IMR-90 (cell line): ENCODE results near the gene ANKRD40. TPM values are rescaled to one million over a fixed set of nuclear protein-coding genes. Genes with fewer than 3 reads are reported as not detected.

Source experiments
- ATAC-seq: fragments of 200-7000 bp; cut with Tn5 transposase; 2 replicates; pipeline ENCODE4 v1.9.1; 2020; ENCODE audit warnings: low read depth, mild to moderate bottlenecking, moderate library complexity
- BruUV-seq: library from RNA; stranded (reverse); fragments of 400-500 nt; replicated peaks from 2 replicates; lab custom pipeline; 2021; lab: Mats Ljungman, UMichigan
- CTCF ChIA-PET: fragments of 300-600 bp; formaldehyde crosslinking; extraction: SDS; loops from one replicate; lab custom pipeline; 2021; ENCODE audit warnings: antibody characterized with exemption; lab: Yijun Ruan, JAX
- POLR2A ChIA-PET: fragments of 300-600 bp; sonication (Branson Sonifier 250); formaldehyde crosslinking; loops from one replicate; lab custom pipeline; 2022; ENCODE audit warnings: antibody characterized with exemption; ENCODE audit not compliant: unreplicated experiment; lab: Charles Lee
- DNase-seq: peaks from one replicate; pipeline ENCODE4 v3.0.0; 2013
- H2AFZ ChIP-seq: replicated peaks from 2 replicates; pipeline ENCODE3; 2013; ENCODE audit warnings: low read length, mild to moderate bottlenecking; ENCODE audit not compliant: poor library complexity
- H2AK5ac ChIP-seq: 2 replicates; pipeline ENCODE4 v1.6.1; 2013; ENCODE audit warnings: low read depth, low read length, inconsistent platforms
- H2AK9ac ChIP-seq: replicated peaks from 2 replicates; pipeline ENCODE3; 2013; ENCODE audit warnings: mild to moderate bottlenecking, low read depth, low read length, moderate library complexity; ENCODE audit not compliant: poor library complexity
- H2BK120ac ChIP-seq: 2 replicates; pipeline ENCODE4 v1.6.1; 2013; ENCODE audit warnings: low read depth, low read length, inconsistent platforms
- H2BK15ac ChIP-seq: 3 replicates; pipeline ENCODE4 v1.6.1; 2013; ENCODE audit warnings: low read depth, low read length, inconsistent platforms
- H2BK20ac ChIP-seq: 2 replicates; pipeline ENCODE4 v1.6.1; 2013; ENCODE audit warnings: low read depth, mild to moderate bottlenecking, inconsistent platforms, low read length, moderate library complexity
- H2BK5ac ChIP-seq: 2 replicates; pipeline ENCODE4 v1.6.1; 2013; ENCODE audit warnings: mild to moderate bottlenecking, low read depth, low read length, inconsistent platforms; ENCODE audit not compliant: poor library complexity, severe bottlenecking
- H3K14ac ChIP-seq: replicated peaks from 2 replicates; pipeline ENCODE4 v1.6.1; 2013; ENCODE audit warnings: low read depth, low read length, inconsistent platforms
- H3K18ac ChIP-seq: 2 replicates; pipeline ENCODE4 v1.6.1; 2013; ENCODE audit warnings: low read depth, low read length, control low read depth
- H3K23ac ChIP-seq: 2 replicates; pipeline ENCODE4 v1.6.1; 2013; ENCODE audit warnings: low read depth, low read length, inconsistent platforms
- H3K27ac ChIP-seq: 2 replicates; pipeline ENCODE4 v1.5.1; 2013; ENCODE audit warnings: mild to moderate bottlenecking, control low read depth, low read length; ENCODE audit not compliant: insufficient read depth
- H3K27me3 ChIP-seq: 2 replicates; pipeline ENCODE4 v1.6.1; 2013; ENCODE audit warnings: low read length; ENCODE audit not compliant: control insufficient read depth, insufficient read depth
- H3K36me3 ChIP-seq: 2 replicates; pipeline ENCODE4 v1.6.1; 2013; ENCODE audit warnings: low read length, mixed read lengths; ENCODE audit not compliant: control insufficient read depth, insufficient read depth
- H3K4ac ChIP-seq: 2 replicates; pipeline ENCODE4 v1.6.1; 2013; ENCODE audit warnings: low read depth, low read length, inconsistent platforms
- H3K4me1 ChIP-seq: 2 replicates; pipeline ENCODE4 v1.6.1; 2013; ENCODE audit warnings: low read length, mixed read lengths; ENCODE audit not compliant: control insufficient read depth, insufficient read depth
- H3K4me2 ChIP-seq: 2 replicates; pipeline ENCODE4 v1.6.1; 2013; ENCODE audit warnings: low read depth, mild to moderate bottlenecking, control low read depth, low read length, moderate library complexity
- H3K4me3 ChIP-seq: 2 replicates; pipeline ENCODE4 v1.5.1; 2013; ENCODE audit warnings: low read depth, mild to moderate bottlenecking, control low read depth, low read length, moderate library complexity; ENCODE audit not compliant: insufficient read depth
- H3K56ac ChIP-seq: 2 replicates; pipeline ENCODE4 v1.6.1; 2013; ENCODE audit warnings: low read length, inconsistent platforms; ENCODE audit not compliant: insufficient read depth; ENCODE audit errors: extremely low read depth
- H3K79me1 ChIP-seq, 2 experiments: 2 replicates each; pipeline ENCODE4 v1.6.1; 2013; ENCODE audit warnings: low read length in 2 of 2, inconsistent platforms in 1 of 2, low read depth in 1 of 2
- H3K9ac ChIP-seq: 2 replicates; pipeline ENCODE4 v1.6.1; 2013; ENCODE audit warnings: low read depth, low read length, control low read depth
- H3K9me1 ChIP-seq: 2 replicates; pipeline ENCODE4 v1.6.1; 2013; ENCODE audit warnings: low read length, inconsistent platforms; ENCODE audit not compliant: insufficient read depth
- H3K9me3 ChIP-seq: 2 replicates; pipeline ENCODE4 v1.6.1; 2013; ENCODE audit warnings: low read length; ENCODE audit not compliant: control insufficient read depth, insufficient read depth
- H4K20me1 ChIP-seq: 2 replicates; pipeline ENCODE4 v1.6.1; 2013; ENCODE audit warnings: low read length, inconsistent platforms; ENCODE audit not compliant: insufficient read depth
- H4K5ac ChIP-seq: 2 replicates; pipeline ENCODE4 v1.6.1; 2013; ENCODE audit warnings: mild to moderate bottlenecking, low read depth, low read length, control low read depth
- H4K8ac ChIP-seq, 2 experiments: 2 replicates each; pipeline ENCODE4 v1.6.1; 2013; ENCODE audit warnings: low read depth in 2 of 2, low read length in 2 of 2, control low read depth in 1 of 2, inconsistent platforms in 1 of 2
- H4K91ac ChIP-seq: 2 replicates; pipeline ENCODE4 v1.6.1; 2013; ENCODE audit warnings: low read depth, low read length, inconsistent platforms; ENCODE audit not compliant: insufficient read depth
- BHLHE40 ChIP-seq: fragments of 150-350 bp; IDR thresholded peaks from 2 replicates; pipeline ENCODE4 v1.6.1; 2016; ENCODE audit warnings: mild to moderate bottlenecking, low read depth, low read length
- CEBPB ChIP-seq: IDR thresholded peaks from 2 replicates; pipeline ENCODE4 v1.6.1; 2012; ENCODE audit warnings: low read depth, low read length, improper control_type of control experiment
- CHD1 ChIP-seq: IDR thresholded peaks from 2 replicates; pipeline ENCODE4 v1.6.1; 2012; ENCODE audit warnings: low read depth, low read length, improper control_type of control experiment
- CTCF ChIP-seq: conservative IDR thresholded peaks from 2 replicates; pipeline ENCODE4 v1.5.1; 2012; ENCODE audit warnings: mild to moderate bottlenecking, low read depth, low read length, improper control_type of control experiment
- FOS ChIP-seq: fragments of 150-350 bp; IDR thresholded peaks from 2 replicates; pipeline ENCODE4 v1.6.1; 2016; ENCODE audit warnings: low read depth, low read length
- MAFK ChIP-seq: IDR thresholded peaks from 2 replicates; pipeline ENCODE4 v1.6.1; 2012; ENCODE audit warnings: low read depth, low read length, improper control_type of control experiment
- MAZ ChIP-seq: IDR thresholded peaks from 2 replicates; pipeline ENCODE4 v1.6.1; 2012; ENCODE audit warnings: low read depth, mild to moderate bottlenecking, low read length, improper control_type of control experiment, moderate library complexity, borderline replicate concordance
- MXI1 ChIP-seq: IDR thresholded peaks from 2 replicates; pipeline ENCODE4 v1.6.1; 2012; ENCODE audit warnings: low read depth, mild to moderate bottlenecking, low read length, moderate library complexity, borderline replicate concordance
- NFE2L2 ChIP-seq: fragments of 150-350 bp; IDR thresholded peaks from 2 replicates; pipeline ENCODE4 v1.6.1; 2016; ENCODE audit warnings: low read depth, mild to moderate bottlenecking, low read length
- POLR2A ChIP-seq: IDR thresholded peaks from 2 replicates; pipeline ENCODE4 v1.6.1; 2012; ENCODE audit warnings: mild to moderate bottlenecking, low read depth, low read length
- RAD21 ChIP-seq: IDR thresholded peaks from 2 replicates; pipeline ENCODE4 v1.6.1; 2012; ENCODE audit warnings: low read length, improper control_type of control experiment
- RCOR1 ChIP-seq: IDR thresholded peaks from 2 replicates; pipeline ENCODE4 v1.6.1; 2012; ENCODE audit warnings: mild to moderate bottlenecking, low read length, improper control_type of control experiment; ENCODE audit not compliant: insufficient replicate concordance
- RFX5 ChIP-seq: IDR thresholded peaks from 2 replicates; pipeline ENCODE4 v1.8.0; 2012; ENCODE audit warnings: low read depth, mild to moderate bottlenecking, low read length, moderate library complexity
- SMC3 ChIP-seq: fragments of 150-350 bp; IDR thresholded peaks from 2 replicates; pipeline ENCODE4 v1.6.1; 2016; ENCODE audit warnings: low read depth, mild to moderate bottlenecking, antibody characterized with exemption, low read length, moderate library complexity
- WGBS, 2 experiments: methylation state at CpG; one replicate each; pipeline versions ENCODE4 v1.1.5 to v1.1.7; 2013; ENCODE audit warnings: missing lambda C conversion rate in 2 of 2; ENCODE audit not compliant: insufficient read length in 1 of 2; ENCODE audit errors: extremely low coverage in 2 of 2; 5-methylcytosine and 5-hydroxymethylcytosine counted together
- dilution Hi-C: fragments of 300-500 bp; cut with HindIII; formaldehyde crosslinking; loops from one replicate; pipeline ENCODE4 v1.14.3; 2018; ENCODE audit warnings: low sequenced_read_pairs; ENCODE audit not compliant: unreplicated experiment
- in situ Hi-C: fragments of 300-500 bp; cut with MboI; formaldehyde crosslinking; loops from 3 replicates; pipeline ENCODE4 v1.14.3; 2019; ENCODE audit warnings: low sequenced_read_pairs, inconsistent platforms, mixed read lengths
- intact Hi-C: fragments of 100-400 bp; cut with micrococcal nuclease; formaldehyde crosslinking; loops from 2 replicates; pipeline ENCODE4 v1.10.0; 2022
- polyA plus RNA-seq, 3 experiments: library from polyadenylated mRNA; depleted of rRNA; stranded (reverse); fragments of >200 nt; gene quantifications; 2 replicates each; pipeline ENCODE4 v1.2.3, GENCODE V29; 2012; ENCODE audit warnings: low replicate concordance in 1 of 3
- total RNA-seq: library from RNA; depleted of rRNA; stranded (reverse); fragments of >200 nt; gene quantifications from 2 replicates; pipeline ENCODE4 v1.2.3, GENCODE V29; 2012
- TF ChIP-seq, protein P1 (sequence below): fragments of 150-350 bp; IDR thresholded peaks from 2 replicates; pipeline ENCODE4 v1.6.1; 2017; ENCODE audit warnings: mild to moderate bottlenecking, antibody characterized with exemption, low read length, low read depth
- TF ChIP-seq, protein P2 (sequence below): fragments of 150-350 bp; IDR thresholded peaks from 2 replicates; pipeline ENCODE4 v1.6.1; 2016; ENCODE audit warnings: low read depth, mild to moderate bottlenecking, low read length, moderate library complexity, borderline replicate concordance

ANKRD40 gene
- total and polyA plus RNA-seq, 2 of the 4 experiments (the other 2 are of a cell fraction): 23.4 to 35.8 TPM

DNA sequence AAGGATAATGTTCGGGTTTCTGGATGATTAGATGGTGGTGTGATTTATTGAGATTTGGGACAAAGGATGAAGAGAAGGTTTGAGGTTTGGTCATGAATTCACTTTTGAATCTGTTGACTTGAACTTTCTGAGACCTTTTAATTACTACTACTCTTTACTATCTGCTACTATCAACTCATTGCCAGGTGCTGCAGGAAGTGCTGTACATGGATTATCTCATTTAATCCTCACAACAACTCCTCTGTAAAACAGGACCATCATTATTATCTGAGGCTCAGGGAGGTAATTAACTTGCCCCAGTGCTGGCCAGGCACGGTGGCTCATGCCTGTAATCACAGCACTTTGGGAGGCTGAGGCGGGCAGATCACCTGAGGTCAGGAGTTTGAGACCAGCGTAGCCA lies 2.9 kb upstream of the ANKRD40 start:
- Histone ChIP-seq H3K9me1 (0 out of 2 replicates have a peak, but pooled peaks cover 6% of the 10 kb centered on the region), H2AK9ac (no peak overlapping the region), H3K4me2 (no peak overlapping the region), H3K4me1 (peaks cover 7% of the 10 kb centered on the region), H4K8ac (no peak overlapping the region), H3K36me3 (no peaks in the 10 kb centered on the region), H3K27ac (no peak overlapping the region), H3K27me3 (0 out of 2 replicates have a peak, but pooled peaks cover 1% of the 10 kb centered on the region), H2BK15ac (no peak overlapping the region), H4K91ac (no peak overlapping the region), H3K18ac (no peak overlapping the region), H3K23ac (no peak overlapping the region), H2BK5ac (no peak overlapping the region), H2AK5ac (no peak overlapping the region), H3K14ac (no peak overlapping the region), H4K5ac (no peak overlapping the region), H3K4ac (no peak overlapping the region), H3K9ac (no peak overlapping the region), H2AFZ (no peak overlapping the region), H3K4me3 (no peak overlapping the region), H3K9me3 (no peaks in the 10 kb centered on the region), H2BK20ac (no peak overlapping the region), H2BK120ac (no peak overlapping the region), H3K56ac (no peak overlapping the region), H3K79me1 (peaks cover 3 to 27% of the 10 kb centered on the region in 2 experiments; a peak in 2 of 4 replicates), H4K20me1 (no peaks in the 10 kb centered on the region)
- in situ Hi-C loops: no loop called here
- BruUV-seq: no TSS peak
- 92 to 100% methylated on average over 1 to 2 of the region's 4 CpGs for WGBS, 2 experiments
- CTCF ChIA-PET: no interaction called here
- POLR2A ChIA-PET: no interaction called here
- DNase-seq (no peak), ATAC-seq (no peak)
- no peak for TF ChIP-seq CHD1
- no peak for TF ChIP-seq MXI1
- TF ChIP-seq, protein P1, sequence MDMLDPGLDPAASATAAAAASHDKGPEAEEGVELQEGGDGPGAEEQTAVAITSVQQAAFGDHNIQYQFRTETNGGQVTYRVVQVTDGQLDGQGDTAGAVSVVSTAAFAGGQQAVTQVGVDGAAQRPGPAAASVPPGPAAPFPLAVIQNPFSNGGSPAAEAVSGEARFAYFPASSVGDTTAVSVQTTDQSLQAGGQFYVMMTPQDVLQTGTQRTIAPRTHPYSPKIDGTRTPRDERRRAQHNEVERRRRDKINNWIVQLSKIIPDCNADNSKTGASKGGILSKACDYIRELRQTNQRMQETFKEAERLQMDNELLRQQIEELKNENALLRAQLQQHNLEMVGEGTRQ: no peak
- no peak for TF ChIP-seq NFE2L2
- no peak for TF ChIP-seq FOS
- TF ChIP-seq RFX5: no peak
- TF ChIP-seq RAD21: no peak
- no peak for TF ChIP-seq RCOR1
- no peak for TF ChIP-seq MAZ
- TF ChIP-seq MAFK: no peak
- no peak for TF ChIP-seq POLR2A
- TF ChIP-seq CEBPB: no peak
- TF ChIP-seq, protein P2, sequence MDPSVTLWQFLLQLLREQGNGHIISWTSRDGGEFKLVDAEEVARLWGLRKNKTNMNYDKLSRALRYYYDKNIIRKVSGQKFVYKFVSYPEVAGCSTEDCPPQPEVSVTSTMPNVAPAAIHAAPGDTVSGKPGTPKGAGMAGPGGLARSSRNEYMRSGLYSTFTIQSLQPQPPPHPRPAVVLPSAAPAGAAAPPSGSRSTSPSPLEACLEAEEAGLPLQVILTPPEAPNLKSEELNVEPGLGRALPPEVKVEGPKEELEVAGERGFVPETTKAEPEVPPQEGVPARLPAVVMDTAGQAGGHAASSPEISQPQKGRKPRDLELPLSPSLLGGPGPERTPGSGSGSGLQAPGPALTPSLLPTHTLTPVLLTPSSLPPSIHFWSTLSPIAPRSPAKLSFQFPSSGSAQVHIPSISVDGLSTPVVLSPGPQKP: no peak
- no peak for TF ChIP-seq SMC3
- no peak for TF ChIP-seq BHLHE40
- TF ChIP-seq CTCF: no peak
- intact Hi-C loops: no loop called here
- dilution Hi-C loops: no loop called here
